ENCODE measurements around the gene MS4A18.
"Not testable (repeated sequence)": the region's sequence is repeated elsewhere in the genome, so short reads cannot be mapped to it uniquely, and the experiment has no call there.

Gene MS4A18

GRCh38 chr11:60706931-60707330, 17.6 kb upstream of the MS4A18 start:
- DNase-seq (ENCODE audit: insufficient read length) (no peak), FAIRE-seq (no peak)

DNA sequence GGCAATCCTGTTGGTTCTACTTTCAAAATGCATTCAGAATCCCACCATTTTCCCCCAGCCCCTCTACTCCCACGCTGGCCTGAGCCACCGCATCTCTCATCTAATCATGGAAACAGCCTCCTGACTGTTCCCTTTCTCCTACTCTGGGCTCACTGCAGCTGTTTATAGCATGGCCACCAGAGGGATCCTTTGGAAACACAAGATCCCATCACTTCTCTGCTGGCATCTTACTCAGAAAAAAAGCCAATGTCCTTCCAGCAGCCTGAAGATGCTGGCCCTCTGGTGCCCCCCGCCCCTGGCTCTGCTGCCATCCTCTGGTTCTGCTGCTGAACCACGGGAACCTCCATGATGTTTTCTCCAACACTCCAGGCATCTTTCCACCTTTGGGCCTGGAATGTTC, 14.0 kb upstream of the MS4A18 start:
- FAIRE-seq (peak; percentile 46), DNase-seq (ENCODE audit: insufficient read length) (no peak)
- TF ChIP-seq POLR2AphosphoS5 (IDR thresholded peaks at IDR 0.05; ENCODE audit: low read depth, low read length) (no peak), TAF1 (IDR thresholded peaks at IDR 0.05; ENCODE audit: borderline replicate concordance, low read depth, low read length) (no peak), POLR2A (IDR thresholded peaks at IDR 0.05; ENCODE audit: low read depth, low read length) (no peak)

More at GRCh38 chr11:60706931-60707330, 17.6 kb upstream of the MS4A18 start:
- no peak for TF ChIP-seq TAF1 (IDR thresholded peaks at IDR 0.05; ENCODE audit: borderline replicate concordance, low read depth, low read length)
- TF ChIP-seq POLR2AphosphoS5 (IDR thresholded peaks at IDR 0.05; ENCODE audit: low read depth, low read length): no peak
- no peak for TF ChIP-seq POLR2A (IDR thresholded peaks at IDR 0.05; ENCODE audit: low read depth, low read length)

DNA sequence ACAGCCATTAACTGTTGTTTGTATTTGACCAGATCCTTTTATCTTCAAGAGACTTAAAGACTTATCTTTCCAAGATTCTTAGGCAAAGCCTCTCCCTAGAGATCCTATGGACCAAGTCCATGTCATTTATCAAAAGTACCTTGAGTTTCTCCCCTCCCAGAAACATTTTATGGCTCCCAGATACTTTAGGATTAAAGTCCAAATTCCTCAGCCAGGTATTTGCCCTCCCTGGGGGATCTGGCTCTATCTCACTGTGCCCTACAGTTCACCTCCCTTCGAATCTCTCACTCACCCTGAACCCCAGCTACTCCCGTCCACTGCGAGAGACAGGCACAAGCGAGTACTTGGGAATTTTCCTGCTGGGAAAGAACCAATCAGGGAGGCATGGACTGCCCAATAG, 13.2 kb upstream of the MS4A18 start:
- FAIRE-seq (no peak), DNase-seq (ENCODE audit: insufficient read length) (no peak)
- TF ChIP-seq POLR2A (IDR thresholded peaks at IDR 0.05; ENCODE audit: low read depth, low read length) (no peak), TAF1 (IDR thresholded peaks at IDR 0.05; ENCODE audit: borderline replicate concordance, low read depth, low read length) (no peak), POLR2AphosphoS5 (IDR thresholded peaks at IDR 0.05; ENCODE audit: low read depth, low read length) (no peak)

GRCh38 chr11:60713423-60713822, 11.1 kb upstream of the MS4A18 start:
- not testable (repeated sequence) for FAIRE-seq; DNase-seq (ENCODE audit: insufficient read length)

DNA sequence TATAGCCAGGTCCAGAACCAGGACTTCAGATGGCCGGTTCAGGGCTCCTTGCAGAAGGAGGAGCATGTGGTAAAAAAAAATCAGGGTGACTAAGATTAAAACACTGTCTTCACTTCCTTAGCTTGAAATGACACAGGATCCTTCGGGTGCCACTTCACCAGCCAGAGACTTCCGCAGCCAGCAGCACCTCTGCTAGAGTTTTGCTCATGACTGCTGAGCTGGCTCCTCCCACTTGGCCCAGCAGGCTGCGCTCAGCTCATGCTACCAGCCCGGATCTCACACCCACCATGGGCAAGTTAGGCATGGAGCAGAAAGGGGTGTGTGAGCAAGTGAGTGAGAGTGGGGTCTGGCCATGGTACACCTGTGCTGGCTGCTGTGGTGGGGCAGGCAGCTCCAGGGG, 6.6 kb upstream of the MS4A18 start:
- DNase-seq (ENCODE audit: insufficient read length) (no peak), FAIRE-seq (no peak)
- no peak for TF ChIP-seq TAF1 (IDR thresholded peaks at IDR 0.05; ENCODE audit: borderline replicate concordance, low read depth, low read length)
- no peak for TF ChIP-seq POLR2AphosphoS5 (IDR thresholded peaks at IDR 0.05; ENCODE audit: low read depth, low read length)
- no peak for TF ChIP-seq POLR2A (IDR thresholded peaks at IDR 0.05; ENCODE audit: low read depth, low read length)

DNA sequence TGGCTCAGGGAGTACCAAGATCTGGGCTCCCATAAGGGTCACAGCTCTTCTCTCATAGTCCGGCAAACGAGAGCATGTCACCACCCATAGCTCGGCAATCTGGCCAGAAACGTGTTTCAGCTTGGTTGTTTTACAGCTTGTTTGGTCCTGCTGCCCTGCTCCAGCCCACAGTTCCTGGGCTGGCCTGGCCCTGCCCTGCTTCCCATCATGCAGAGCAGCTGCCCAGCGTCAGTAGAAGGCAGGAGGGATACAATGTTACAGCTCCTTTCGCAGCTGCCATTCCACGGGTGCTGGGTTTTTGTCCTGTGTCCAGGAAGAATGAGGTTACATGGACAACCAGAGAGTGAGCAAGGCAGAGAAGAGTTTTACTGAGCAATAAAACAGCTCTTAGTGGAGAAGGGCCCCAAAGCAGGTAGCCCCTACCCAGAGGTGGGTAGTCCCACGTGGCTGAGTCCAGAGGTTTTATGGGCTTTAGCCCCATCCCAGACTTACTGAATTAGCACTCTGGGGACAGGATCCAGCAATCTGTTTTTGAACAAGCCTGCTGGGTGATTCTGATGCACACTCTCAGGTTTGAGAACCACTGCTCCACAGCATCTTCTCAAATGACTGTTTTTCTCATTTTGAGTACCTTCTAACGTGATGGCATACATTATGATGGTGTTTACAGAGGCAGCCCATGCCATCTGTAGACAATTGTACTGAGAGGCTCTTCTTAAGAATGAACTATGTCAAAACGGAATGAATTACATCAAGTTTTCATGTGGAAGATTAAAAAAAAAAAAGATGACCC, 5.8 kb upstream of the MS4A18 start:
- DNase-seq (ENCODE audit: insufficient read length) (no peak), FAIRE-seq (no peak)
- no peak for TF ChIP-seq TAF1 (IDR thresholded peaks at IDR 0.05; ENCODE audit: borderline replicate concordance, low read depth, low read length)
- no peak for TF ChIP-seq POLR2AphosphoS5 (IDR thresholded peaks at IDR 0.05; ENCODE audit: low read depth, low read length)
- TF ChIP-seq POLR2A (IDR thresholded peaks at IDR 0.05; ENCODE audit: low read depth, low read length): no peak

GRCh38 chr11:60719391-60719790, 5.1 kb upstream of the MS4A18 start:
- DNase-seq (ENCODE audit: insufficient read length) (no peak), FAIRE-seq (no peak)
- no peak for TF ChIP-seq TAF1 (IDR thresholded peaks at IDR 0.05; ENCODE audit: borderline replicate concordance, low read depth, low read length)
- TF ChIP-seq POLR2A (IDR thresholded peaks at IDR 0.05; ENCODE audit: low read depth, low read length): no peak
- no peak for TF ChIP-seq POLR2AphosphoS5 (IDR thresholded peaks at IDR 0.05; ENCODE audit: low read depth, low read length)

GRCh38 chr11:60720460-60720859, 4.1 kb upstream of the MS4A18 start:
- DNase-seq (ENCODE audit: insufficient read length): no peak
- no peak for FAIRE-seq
- TF ChIP-seq POLR2A (IDR thresholded peaks at IDR 0.05; ENCODE audit: low read depth, low read length) (no peak), TAF1 (IDR thresholded peaks at IDR 0.05; ENCODE audit: borderline replicate concordance, low read depth, low read length) (no peak), POLR2AphosphoS5 (IDR thresholded peaks at IDR 0.05; ENCODE audit: low read depth, low read length) (no peak)

- no peak for DNase-seq (ENCODE audit: insufficient read length)
- TF ChIP-seq TAF1 (IDR thresholded peaks at IDR 0.05; ENCODE audit: borderline replicate concordance, low read depth, low read length) (no peak), POLR2AphosphoS5 (IDR thresholded peaks at IDR 0.05; ENCODE audit: low read depth, low read length) (no peak), POLR2A (IDR thresholded peaks at IDR 0.05; ENCODE audit: low read depth, low read length) (no peak)
- FAIRE-seq: no peak
Measured at GRCh38 chr11:60725592-60725991, 1.1 kb downstream of the MS4A18 start.

DNA sequence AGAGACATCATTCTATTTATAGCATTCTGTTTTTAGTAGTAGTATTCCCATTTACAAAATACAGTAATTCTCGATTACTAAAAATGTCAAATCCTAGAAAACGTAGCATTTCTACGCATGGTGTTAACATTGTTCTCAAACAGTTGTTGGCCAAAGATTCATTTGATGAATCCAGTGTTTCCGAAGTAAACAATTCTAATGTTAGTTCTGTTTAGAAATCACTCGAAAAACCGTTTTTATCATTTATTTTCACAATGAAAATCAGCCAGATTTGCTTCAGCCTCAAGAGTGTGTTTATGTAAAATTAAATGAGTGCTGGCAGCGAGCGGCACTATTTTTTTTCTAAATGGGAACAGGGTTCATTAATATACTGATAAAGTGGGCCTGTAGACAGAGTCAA, 7.1 kb downstream of the MS4A18 start:
- FAIRE-seq (no peak), DNase-seq (ENCODE audit: insufficient read length) (no peak)
- TF ChIP-seq TAF1 (IDR thresholded peaks at IDR 0.05; ENCODE audit: borderline replicate concordance, low read depth, low read length) (no peak), POLR2AphosphoS5 (IDR thresholded peaks at IDR 0.05; ENCODE audit: low read depth, low read length) (no peak), POLR2A (IDR thresholded peaks at IDR 0.05; ENCODE audit: low read depth, low read length) (no peak)

- DNase-seq (ENCODE audit: insufficient read length) (no peak), FAIRE-seq (no peak)
- TF ChIP-seq POLR2A (IDR thresholded peaks at IDR 0.05; ENCODE audit: low read depth, low read length) (no peak), POLR2AphosphoS5 (IDR thresholded peaks at IDR 0.05; ENCODE audit: low read depth, low read length) (no peak), TAF1 (IDR thresholded peaks at IDR 0.05; ENCODE audit: borderline replicate concordance, low read depth, low read length) (no peak)
Measured at GRCh38 chr11:60734279-60734678, 9.8 kb downstream of the MS4A18 start.

DNA sequence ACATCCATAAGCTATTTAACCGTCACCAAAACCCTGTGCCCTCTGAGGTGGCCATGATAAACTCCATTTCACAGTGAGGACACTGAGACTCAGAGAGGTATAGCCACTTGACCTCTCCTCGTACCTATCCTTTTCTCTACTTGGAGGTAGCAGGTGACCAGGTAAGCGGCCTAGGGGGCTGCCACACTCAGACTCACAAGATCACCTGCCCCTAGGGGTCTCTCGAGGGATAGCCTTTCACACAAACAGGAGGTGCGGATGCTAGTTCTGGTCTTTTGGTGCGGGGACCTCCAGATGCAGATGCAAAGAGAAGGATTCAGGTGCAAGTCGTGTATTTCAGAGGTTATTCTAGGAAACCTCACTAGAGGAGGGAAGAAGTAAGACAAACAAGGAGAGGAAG, 14.6 kb downstream of the MS4A18 start:
- FAIRE-seq (no peak), DNase-seq (ENCODE audit: insufficient read length) (no peak)
- TF ChIP-seq TAF1 (IDR thresholded peaks at IDR 0.05; ENCODE audit: borderline replicate concordance, low read depth, low read length) (no peak), POLR2A (IDR thresholded peaks at IDR 0.05; ENCODE audit: low read depth, low read length) (no peak), POLR2AphosphoS5 (IDR thresholded peaks at IDR 0.05; ENCODE audit: low read depth, low read length) (no peak)
